ENCODE measurements around the gene NMRAL1.
A peak's percentile ranks its signal among the peaks of the same experiment; 100 is the strongest.

Gene NMRAL1

GRCh38 chr16:4474192-4474961, at the start of gene NMRAL1:
Gene NMRAL1 (minus strand): TSS chr16:4474625. CDS start chr16:4474132, 493 bp downstream.
- peak; percentile 62 to 68 for DNase-seq (ENCODE audit: low read depth in 2 of 2)

- no peak for DNase-seq (ENCODE audit: low read depth in 2 of 2)
Observed at GRCh38 chr16:4523686-4524085, 49.3 kb upstream of the NMRAL1 start.

- DNase-seq (ENCODE audit: low read depth in 2 of 2), result no peak
Observed at GRCh38 chr16:4522051-4522581, 47.7 kb upstream of the NMRAL1 start.

DNA sequence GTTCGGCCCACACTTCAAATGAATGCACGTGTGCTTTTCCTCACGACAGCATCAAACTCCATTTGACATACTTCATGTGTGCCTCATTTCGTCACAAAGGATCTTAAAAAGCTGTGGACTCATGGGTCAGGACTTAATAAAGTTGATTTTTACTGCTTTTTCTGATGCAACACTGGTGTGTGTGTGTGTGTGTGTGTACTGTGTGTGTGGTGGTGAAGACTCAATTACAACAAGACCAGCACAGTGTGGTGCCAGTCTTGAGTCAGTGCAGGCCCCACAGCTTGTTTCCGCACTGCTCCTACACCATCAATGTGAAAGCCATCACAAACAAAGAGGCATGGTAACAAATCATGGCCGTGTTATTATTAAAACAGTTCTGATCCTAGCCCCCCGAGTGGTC, 46.5 kb upstream of the NMRAL1 start:
- DNase-seq (ENCODE audit: low read depth in 2 of 2), result no peak

DNA sequence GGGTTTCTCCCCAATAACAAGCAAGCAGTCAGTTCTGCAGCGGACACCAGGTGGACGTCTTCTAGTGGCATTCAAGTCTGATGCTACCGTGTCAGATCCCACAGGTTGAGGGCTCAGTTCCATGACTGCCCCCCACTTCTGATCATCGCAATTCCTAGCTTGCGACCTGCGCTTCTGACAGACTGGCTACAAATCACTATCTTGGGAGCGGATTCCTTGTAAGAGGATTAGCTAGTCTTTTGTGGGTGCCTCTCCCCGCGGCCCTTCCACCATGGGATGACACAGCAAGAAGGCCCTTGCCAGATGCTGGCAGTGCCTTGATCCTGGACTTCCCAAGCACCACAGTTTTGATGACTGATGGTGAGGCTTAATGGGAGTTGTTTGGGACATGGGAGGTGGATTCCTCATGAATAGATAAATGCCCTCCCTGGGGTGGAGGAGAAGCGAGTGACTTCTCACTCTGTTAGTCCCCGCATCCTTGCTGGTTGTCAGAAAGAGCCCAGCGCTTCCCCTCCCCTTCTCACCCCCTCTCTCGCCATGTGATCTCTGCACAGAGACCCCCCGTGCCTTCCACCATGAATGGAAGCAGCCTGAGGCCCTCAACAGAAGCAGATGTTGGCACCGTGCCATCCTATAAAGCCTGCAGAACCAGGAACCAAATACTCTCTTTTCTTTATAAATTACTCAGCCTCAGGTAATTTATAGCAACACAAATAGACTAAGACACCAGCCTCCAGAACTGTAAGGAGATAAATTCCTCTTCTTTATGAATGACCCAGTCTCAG, 45.0 kb upstream of the NMRAL1 start:
- no peak for DNase-seq (ENCODE audit: low read depth in 2 of 2)

GRCh38 chr16:4517812-4518680, 43.6 kb upstream of the NMRAL1 start:
- DNase-seq (ENCODE audit: low read depth in 2 of 2), result no peak

GRCh38 chr16:4515611-4516233, 41.3 kb upstream of the NMRAL1 start:
- DNase-seq (ENCODE audit: low read depth in 2 of 2), result no peak

GRCh38 chr16:4514606-4515005, 40.2 kb upstream of the NMRAL1 start:
- no peak for DNase-seq (ENCODE audit: low read depth in 2 of 2)

GRCh38 chr16:4513881-4514280, 39.5 kb upstream of the NMRAL1 start:
- no peak for DNase-seq (ENCODE audit: low read depth in 2 of 2)

DNA sequence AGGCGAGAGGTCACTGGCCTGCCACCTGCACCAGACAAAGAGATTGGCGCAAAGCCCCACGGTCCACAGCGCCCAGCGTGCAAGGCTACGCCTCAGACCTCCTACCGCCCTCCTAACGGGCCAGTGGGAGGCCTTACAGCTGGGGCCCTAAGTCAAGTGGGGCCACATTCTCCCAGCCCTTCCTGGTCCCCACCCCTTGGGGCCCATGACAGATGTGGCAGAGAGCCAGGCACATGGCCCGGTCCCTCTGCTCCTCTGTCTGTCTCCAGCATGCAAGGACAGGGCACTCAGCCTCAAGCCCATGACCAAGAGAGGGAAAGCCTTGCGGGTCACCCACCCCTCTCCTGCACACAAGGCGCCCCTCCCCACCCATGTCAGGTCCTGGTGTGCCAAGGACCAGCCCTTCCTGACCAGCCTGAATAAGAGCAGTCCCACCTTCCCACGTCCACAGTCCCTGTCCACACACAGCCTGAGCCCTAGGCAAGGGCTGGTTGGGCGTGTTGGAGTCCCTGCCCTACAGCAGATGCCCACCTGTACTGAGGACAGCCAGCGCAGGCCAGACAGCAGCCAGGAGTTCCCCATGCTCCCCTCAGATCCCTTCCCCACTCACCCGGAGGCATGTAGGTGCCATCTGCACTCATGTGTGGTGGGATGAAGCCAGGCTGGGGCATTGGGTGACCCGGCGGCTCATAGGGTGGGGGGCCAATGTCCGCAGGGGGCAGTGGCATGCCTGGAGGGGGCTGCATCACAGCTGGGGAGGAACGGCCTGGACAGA, 38.8 kb upstream of the NMRAL1 start:
- DNase-seq (ENCODE audit: low read depth in 2 of 2), result no peak

DNA sequence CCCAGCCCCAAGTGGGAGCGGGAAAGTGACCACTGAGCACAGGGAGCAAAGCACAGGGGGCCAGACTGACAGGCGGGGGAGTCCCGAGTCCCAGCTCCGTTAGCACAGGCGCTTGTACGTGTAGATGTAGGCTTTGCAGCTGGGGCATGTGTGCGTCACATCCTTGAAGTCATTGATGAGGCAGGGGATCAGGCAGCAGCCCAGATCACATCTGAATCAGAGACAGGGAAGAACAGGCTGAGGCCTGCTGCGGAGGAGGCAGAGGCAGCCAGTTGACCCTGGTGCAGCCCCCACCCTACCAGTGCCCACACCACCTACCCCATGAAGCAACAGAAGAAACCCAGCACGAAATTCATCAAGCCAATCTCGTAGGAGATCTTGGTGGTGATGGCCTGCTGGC, 38.0 kb upstream of the NMRAL1 start:
- no peak for DNase-seq (ENCODE audit: low read depth in 2 of 2)

GRCh38 chr16:4511441-4512082, 37.1 kb upstream of the NMRAL1 start:
- DNase-seq (ENCODE audit: low read depth in 2 of 2), result no peak

GRCh38 chr16:4510747-4511426, 36.5 kb upstream of the NMRAL1 start:
- no peak for DNase-seq (ENCODE audit: low read depth in 2 of 2)

DNA sequence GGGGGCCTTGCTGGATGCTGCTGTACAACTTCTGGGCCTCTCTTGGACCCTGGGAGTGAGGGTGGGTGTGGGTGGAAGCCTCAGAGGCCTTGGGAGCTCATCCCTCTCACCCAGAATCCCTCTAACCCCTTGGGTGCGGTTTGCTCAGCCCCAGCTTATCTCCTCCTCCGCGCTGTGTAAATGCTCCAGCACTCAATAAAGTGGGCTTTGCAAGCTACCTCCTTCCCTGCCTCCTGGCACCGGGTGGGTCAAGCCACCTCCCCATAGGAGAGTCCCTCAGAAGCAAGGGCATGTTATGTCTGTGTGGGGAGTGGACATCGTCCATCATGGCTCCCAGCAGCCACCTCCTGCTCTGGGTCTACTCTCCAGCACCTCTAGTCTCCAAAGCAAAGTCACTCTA, 35.7 kb upstream of the NMRAL1 start:
- no peak for DNase-seq (ENCODE audit: low read depth in 2 of 2)

DNA sequence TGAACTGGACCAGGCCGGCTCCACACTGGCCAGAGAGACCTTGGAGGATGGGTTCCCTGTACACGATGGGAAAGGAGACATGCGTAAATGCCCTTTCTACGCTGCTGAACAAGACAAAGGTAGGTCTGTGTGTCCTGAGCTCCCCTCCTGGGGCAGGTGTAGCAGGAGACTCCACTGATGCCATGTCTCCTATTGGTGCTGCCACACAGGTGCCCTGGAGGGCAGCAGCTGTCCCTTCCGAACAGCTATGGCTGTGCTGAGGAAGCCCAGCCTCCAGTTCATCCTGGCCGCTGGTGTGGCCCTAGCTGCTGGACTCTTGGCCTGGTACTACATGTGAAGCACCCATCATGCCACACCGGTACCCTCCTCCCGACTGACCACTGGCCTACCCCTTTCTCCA, 35.0 kb upstream of the NMRAL1 start:
- DNase-seq (ENCODE audit: low read depth in 2 of 2), result no peak

DNA sequence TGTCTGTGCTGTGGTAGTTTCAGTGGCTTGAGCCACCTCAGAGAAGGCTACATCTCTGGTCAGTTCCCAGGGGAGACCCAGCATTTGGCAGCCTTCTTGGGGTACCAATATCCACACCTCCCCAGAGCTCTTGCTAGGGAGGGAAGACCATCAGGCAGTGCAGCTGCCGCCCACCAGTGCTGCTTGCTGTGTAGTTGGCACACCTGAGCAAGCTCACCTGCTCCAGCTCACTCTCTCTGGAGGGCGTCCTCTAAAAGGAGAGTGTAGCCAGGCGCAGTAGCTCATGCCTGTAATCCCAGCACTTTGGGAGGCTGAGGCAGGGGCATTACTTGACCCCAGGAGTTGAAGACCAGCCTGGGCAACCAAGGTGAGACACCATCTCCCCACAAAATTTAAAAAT, 34.4 kb upstream of the NMRAL1 start:
- no peak for DNase-seq (ENCODE audit: low read depth in 2 of 2)

DNA sequence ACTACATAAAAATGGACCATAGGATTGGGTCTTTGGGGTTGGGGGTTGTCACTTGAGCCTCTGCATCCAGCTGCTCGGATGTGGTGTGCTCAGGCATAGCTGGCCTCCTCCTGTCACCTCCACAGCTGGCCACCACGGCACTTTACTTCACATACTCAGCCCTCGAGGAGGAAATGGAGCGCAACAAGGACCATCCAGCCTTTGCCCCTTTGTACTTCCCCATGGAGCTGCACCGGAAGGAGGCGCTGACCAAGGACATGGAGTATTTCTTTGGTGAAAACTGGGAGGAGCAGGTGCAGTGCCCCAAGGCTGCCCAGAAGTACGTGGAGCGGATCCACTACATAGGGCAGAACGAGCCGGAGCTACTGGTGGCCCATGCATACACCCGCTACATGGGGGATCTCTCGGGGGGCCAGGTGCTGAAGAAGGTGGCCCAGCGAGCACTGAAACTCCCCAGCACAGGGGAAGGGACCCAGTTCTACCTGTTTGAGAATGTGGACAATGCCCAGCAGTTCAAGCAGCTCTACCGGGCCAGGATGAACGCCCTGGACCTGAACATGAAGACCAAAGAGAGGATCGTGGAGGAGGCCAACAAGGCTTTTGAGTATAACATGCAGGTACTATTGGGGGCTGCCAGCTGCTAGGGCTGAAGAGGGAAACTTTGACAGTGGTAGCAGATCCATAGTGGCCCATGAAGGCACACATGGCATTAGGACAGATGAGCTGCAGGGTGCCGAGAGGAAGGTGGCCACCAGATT, 33.3 kb upstream of the NMRAL1 start:
- no peak for DNase-seq (ENCODE audit: low read depth in 2 of 2)

DNA sequence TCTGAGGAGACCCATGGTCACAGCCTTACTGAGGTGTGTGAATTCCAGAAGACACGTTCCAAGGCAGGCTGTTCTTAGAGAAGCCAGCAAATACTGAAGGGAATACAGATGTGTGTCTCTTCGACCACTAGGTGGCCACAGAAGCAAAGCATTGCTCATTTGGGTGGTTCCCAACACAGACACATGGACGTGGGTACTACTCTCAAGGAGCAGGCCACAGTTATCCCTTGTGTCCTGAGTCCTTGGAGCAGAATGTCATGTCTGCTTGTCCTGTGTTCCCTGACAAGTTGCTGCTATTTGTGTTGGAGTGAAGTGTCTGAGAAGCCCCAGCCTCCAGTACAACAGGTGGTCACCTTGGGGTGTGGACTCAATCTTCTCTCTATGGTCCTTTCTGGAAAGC, 32.0 kb upstream of the NMRAL1 start:
- DNase-seq (ENCODE audit: low read depth in 2 of 2), result peak; percentile 8 to 39

Data from stimulated activated CD8-positive, alpha-beta memory T cell treated with anti-CD3 and anti-CD28 coated beads, Interleukin-15, amount 100 ng/mL, for 4 hours (primary cell).